Upper lobe of right lung (tissue), 1 donor: ENCODE measurements around the gene IMPDH2. TPM values are rescaled to one million over a fixed set of nuclear protein-coding genes. Genes with fewer than 3 reads are reported as not detected.

Source experiments
- ATAC-seq: fragments of 200-7000 bp; cut with Tn5 transposase; one replicate; pipeline ENCODE4 v1.9.1; 2020; ENCODE audit warnings: mild to moderate bottlenecking, moderate library complexity
- DNase-seq: peaks from one replicate; pipeline ENCODE4 v3.0.0-alpha.2; 2020
- H3K27ac ChIP-seq: fragments of 200-600 bp; one replicate; pipeline ENCODE4 v1.8.0; 2022
- H3K27me3 ChIP-seq: fragments of 200-600 bp; one replicate; pipeline ENCODE4 v1.8.0; 2022; ENCODE audit warnings: mild to moderate bottlenecking
- H3K36me3 ChIP-seq: fragments of 200-600 bp; one replicate; pipeline ENCODE4 v1.8.0; 2022
- H3K4me1 ChIP-seq: fragments of 200-600 bp; one replicate; pipeline ENCODE4 v1.8.0; 2022
- H3K4me3 ChIP-seq: fragments of 200-600 bp; one replicate; pipeline ENCODE4 v1.8.0; 2022; ENCODE audit warnings: mild to moderate bottlenecking
- H3K9me3 ChIP-seq: fragments of 200-600 bp; one replicate; pipeline ENCODE4 v1.8.0; 2022
- CTCF ChIP-seq: fragments of 200-600 bp; IDR thresholded peaks from one replicate; pipeline ENCODE4 v1.8.0; 2022; ENCODE audit warnings: antibody characterized with exemption
- intact Hi-C: fragments of 100-400 bp; cut with DNase I; formaldehyde crosslinking; loops from one replicate; pipeline ENCODE4 v1.11.0; 2022
- total RNA-seq: library from RNA; stranded (reverse); fragmentation: NEBNext Ultra II Directional; extraction: Animal tissue kit (Norgen Biotek cat#: 25700); gene quantifications from one replicate; pipeline ENCODE4 v1.2.1, GENCODE V29; 2021
- donor health status: DM: no; HTN: yes; CAD: no; lungs with severe emphysema.

IMPDH2 gene
- total RNA-seq, 1 donor from 2014 or later = 107 TPM

GRCh38 chr3:49004352-49005302, 24.6 kb downstream of the IMPDH2 start:
- H3K27ac ChIP-seq = no peak overlapping the region
- intact Hi-C loops = no loop called here
- no peaks in the 10 kb centered on the region for H3K27me3 ChIP-seq
- DNase-seq (peak; percentile 74), ATAC-seq (no peak)
- H3K36me3 ChIP-seq = no peaks in the 10 kb centered on the region
- TF ChIP-seq CTCF = no peak
- H3K4me1 ChIP-seq = peaks cover 20% of the 10 kb centered on the region
- H3K4me3 ChIP-seq = no peak overlapping the region
- no peaks in the 10 kb centered on the region for H3K9me3 ChIP-seq

- peaks cover 3% of the 10 kb centered on the region for H3K4me1 ChIP-seq
- peaks cover 4% of the 10 kb centered on the region for H3K36me3 ChIP-seq
- TF ChIP-seq CTCF = no peak
- no peaks in the 10 kb centered on the region for H3K27me3 ChIP-seq
- intact Hi-C loops = no loop called here
- DNase-seq (no peak), ATAC-seq (no peak)
- H3K27ac ChIP-seq = no peak overlapping the region
- H3K4me3 ChIP-seq = no peak overlapping the region
- no peaks in the 10 kb centered on the region for H3K9me3 ChIP-seq
These were observed 28.0 kb downstream of the IMPDH2 start for GRCh38 chr3:49001155-49001554.

GRCh38 chr3:48999085-48999858, 29.9 kb downstream of the IMPDH2 start:
- Histone ChIP-seq H3K27me3 (no peaks in the 10 kb centered on the region), H3K36me3 (peaks cover 4% of the 10 kb centered on the region), H3K27ac (no peak overlapping the region), H3K9me3 (no peaks in the 10 kb centered on the region), H3K4me1 (no peaks in the 10 kb centered on the region), H3K4me3 (no peak overlapping the region)
- DNase-seq = no peak
- no peak for ATAC-seq
- intact Hi-C loops = no loop called here
- no peak for TF ChIP-seq CTCF

- no peaks in the 10 kb centered on the region for H3K4me1 ChIP-seq
- H3K4me3 ChIP-seq = no peak overlapping the region
- ATAC-seq (no peak), DNase-seq (no peak)
- H3K27me3 ChIP-seq = no peaks in the 10 kb centered on the region
- no peak for TF ChIP-seq CTCF
- peaks cover 4% of the 10 kb centered on the region for H3K36me3 ChIP-seq
- no peaks in the 10 kb centered on the region for H3K9me3 ChIP-seq
- H3K27ac ChIP-seq = no peak overlapping the region
- intact Hi-C loops = no loop called here
These were observed 31.2 kb downstream of the IMPDH2 start for GRCh38 chr3:48997714-48998637.

GRCh38 chr3:48997102-48997635, 32.0 kb downstream of the IMPDH2 start:
- no peaks in the 10 kb centered on the region for H3K4me1 ChIP-seq
- no peak for TF ChIP-seq CTCF
- H3K27me3 ChIP-seq = no peaks in the 10 kb centered on the region
- ATAC-seq (no peak), DNase-seq (no peak)
- no peak overlapping the region for H3K4me3 ChIP-seq
- no peak overlapping the region for H3K27ac ChIP-seq
- intact Hi-C loops = no loop called here
- H3K36me3 ChIP-seq = peaks cover 6% of the 10 kb centered on the region
- H3K9me3 ChIP-seq = no peaks in the 10 kb centered on the region
